MG63 (cell line): ENCODE measurements around the gene KRR1. TPM values are rescaled to one million over a fixed set of nuclear protein-coding genes. Genes with fewer than 3 reads are reported as not detected.
A peak's percentile ranks its signal among the peaks of the same experiment; 100 is the strongest.

Source experiments
- DNase-seq: peaks from one replicate; pipeline ENCODE4 v3.0.0-alpha.2; 2020
- H3K27me3 ChIP-seq: fragments of 250-450 bp; sonication (Bioruptor Pico); 2 replicates; pipeline ENCODE4 v1.5.1; 2020; ENCODE audit warnings: mild to moderate bottlenecking, moderate library complexity
- H3K36me3 ChIP-seq: fragments of 250-450 bp; sonication (Bioruptor Pico); 2 replicates; pipeline ENCODE4 v1.5.1; 2020; ENCODE audit warnings: mild to moderate bottlenecking, moderate library complexity
- H3K4me3 ChIP-seq: fragments of 250-450 bp; sonication (Bioruptor Pico); 2 replicates; pipeline ENCODE4 v1.5.1; 2020; ENCODE audit warnings: mild to moderate bottlenecking, moderate library complexity
- H3K9me3 ChIP-seq: fragments of 250-450 bp; sonication (Bioruptor Pico); 2 replicates; pipeline ENCODE4 v1.5.1; 2020; ENCODE audit warnings: mild to moderate bottlenecking, moderate library complexity
- total RNA-seq: library from RNA; depleted of rRNA; stranded (reverse); fragments of >200 nt; shearing (Covaris generic); gene quantifications from 2 replicates; pipeline ENCODE4 v1.2.3, GENCODE V29; 2014; ENCODE audit warnings: low replicate concordance; rRNA removed

KRR1 gene
- total RNA-seq = 30.3 and 40.2 TPM in 2 replicates

DNA sequence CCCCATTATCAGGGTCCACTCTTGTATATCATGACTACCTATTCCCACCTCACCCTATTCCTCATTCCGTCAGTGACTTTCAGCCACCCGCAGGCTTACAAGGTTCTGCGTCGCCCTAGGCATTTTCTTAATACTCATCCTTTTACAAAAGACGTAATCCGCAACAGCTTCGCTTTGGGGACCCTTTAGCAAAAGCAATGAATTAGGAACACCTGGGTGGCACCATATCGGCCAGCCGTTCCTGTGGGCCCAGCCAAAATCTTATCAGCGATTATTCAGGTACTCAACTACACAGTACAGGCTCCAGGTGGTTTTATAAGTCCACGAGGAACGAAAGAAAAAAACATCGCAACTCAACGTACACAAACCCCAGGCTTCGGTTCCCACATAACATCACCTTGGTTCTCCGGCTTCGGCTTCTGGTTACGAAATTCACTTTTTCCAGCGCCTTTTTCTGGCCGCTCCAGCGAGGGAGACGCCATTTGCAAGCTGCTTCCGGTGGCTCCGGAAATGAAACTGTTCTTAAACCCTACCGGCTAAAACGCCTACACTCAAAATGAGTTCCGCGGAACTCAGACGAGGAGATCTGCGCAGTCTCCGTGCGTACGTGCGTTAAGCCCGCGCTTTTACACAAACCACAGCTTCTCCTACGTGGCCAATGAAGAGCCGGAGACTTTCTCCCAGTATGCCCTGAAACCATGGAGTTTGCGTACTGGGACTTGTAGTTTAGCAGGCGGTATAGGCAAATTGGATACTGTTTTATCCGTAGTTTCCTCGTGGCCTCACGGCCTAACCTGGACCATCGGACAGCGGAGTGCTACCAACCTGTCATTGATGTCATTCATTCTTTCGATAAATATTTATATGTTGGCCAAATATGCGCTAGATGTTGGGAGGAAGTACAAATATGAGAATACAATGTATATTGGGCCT is at the start of gene KRR1:
TSS of gene KRR1 (minus strand) at position 494 of the 933 bp plus-strand sequence. CDS start at position 482, 12 bp downstream.
- Histone ChIP-seq H3K27me3 (no peaks in the 10 kb centered on the region), H3K9me3 (peaks cover 2% of the 10 kb centered on the region; the same call in 1 of the 2 replicates), H3K4me3 (peak within 1 kb of the TSS; percentile 95), H3K36me3 (peaks cover 17% of the 10 kb centered on the region)
- peak; percentile 94 for DNase-seq

DNA sequence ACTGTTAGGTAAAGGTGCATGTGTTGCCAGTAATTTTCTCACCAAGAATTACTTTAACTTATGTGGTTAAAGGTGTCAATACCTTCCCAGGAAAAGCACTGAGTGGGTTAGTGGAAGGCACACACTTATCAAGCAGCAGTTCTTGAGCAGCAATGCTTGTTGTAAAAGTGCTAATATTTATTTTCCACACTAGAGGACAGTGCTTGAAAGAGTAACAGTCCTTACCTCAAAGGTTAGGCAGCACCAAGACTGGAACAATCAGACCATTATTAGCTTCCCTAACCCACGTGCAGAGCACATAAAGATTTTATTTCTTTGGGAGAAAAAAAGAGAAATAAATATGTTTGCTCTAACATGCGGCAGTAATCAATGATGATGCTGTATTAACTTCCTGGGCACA is 48.8 kb upstream of the KRR1 start:
- DNase-seq = no peak
- Histone ChIP-seq H3K9me3 (no peaks in the 10 kb centered on the region), H3K27me3 (no peaks in the 10 kb centered on the region), H3K36me3 (no peaks in the 10 kb centered on the region), H3K4me3 (no peak overlapping the region)

DNA sequence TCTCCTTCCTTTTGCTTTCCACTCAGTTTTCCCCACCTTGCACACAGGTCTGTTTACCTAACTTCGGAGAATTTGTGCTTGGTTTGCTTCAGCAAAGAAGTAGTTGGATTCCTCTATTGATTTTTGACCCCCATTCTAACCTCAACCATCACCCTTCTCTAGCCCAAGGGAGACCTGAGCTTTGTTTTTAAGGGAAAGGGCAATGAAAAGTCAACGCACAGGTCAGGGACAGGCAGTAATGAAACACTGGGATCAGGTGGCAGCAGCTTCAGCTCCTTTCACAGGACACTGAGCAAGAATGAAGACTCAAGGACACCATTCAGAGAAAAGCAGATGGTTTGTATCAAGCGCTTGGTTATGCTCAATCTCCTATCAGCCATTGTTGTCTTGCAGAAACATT is 46.9 kb upstream of the KRR1 start:
- no peak for DNase-seq
- Histone ChIP-seq H3K36me3 (no peaks in the 10 kb centered on the region), H3K9me3 (no peaks in the 10 kb centered on the region), H3K4me3 (no peak overlapping the region), H3K27me3 (no peaks in the 10 kb centered on the region)

- H3K4me3 ChIP-seq = no peak overlapping the region
- peak; percentile 19 for DNase-seq
Observed at GRCh38 chr12:75556311-75556899, 45.0 kb upstream of the KRR1 start.

GRCh38 chr12:75554556-75554880 is 43.1 kb upstream of the KRR1 start:
- Histone ChIP-seq H3K27me3 (no peaks in the 10 kb centered on the region), H3K9me3 (no peaks in the 10 kb centered on the region), H3K36me3 (no peaks in the 10 kb centered on the region), H3K4me3 (no peak overlapping the region)
- DNase-seq = no peak

More at GRCh38 chr12:75556311-75556899, 45.0 kb upstream of the KRR1 start:
- H3K27me3 ChIP-seq = no peaks in the 10 kb centered on the region
- no peaks in the 10 kb centered on the region for H3K9me3 ChIP-seq
- no peaks in the 10 kb centered on the region for H3K36me3 ChIP-seq

DNA sequence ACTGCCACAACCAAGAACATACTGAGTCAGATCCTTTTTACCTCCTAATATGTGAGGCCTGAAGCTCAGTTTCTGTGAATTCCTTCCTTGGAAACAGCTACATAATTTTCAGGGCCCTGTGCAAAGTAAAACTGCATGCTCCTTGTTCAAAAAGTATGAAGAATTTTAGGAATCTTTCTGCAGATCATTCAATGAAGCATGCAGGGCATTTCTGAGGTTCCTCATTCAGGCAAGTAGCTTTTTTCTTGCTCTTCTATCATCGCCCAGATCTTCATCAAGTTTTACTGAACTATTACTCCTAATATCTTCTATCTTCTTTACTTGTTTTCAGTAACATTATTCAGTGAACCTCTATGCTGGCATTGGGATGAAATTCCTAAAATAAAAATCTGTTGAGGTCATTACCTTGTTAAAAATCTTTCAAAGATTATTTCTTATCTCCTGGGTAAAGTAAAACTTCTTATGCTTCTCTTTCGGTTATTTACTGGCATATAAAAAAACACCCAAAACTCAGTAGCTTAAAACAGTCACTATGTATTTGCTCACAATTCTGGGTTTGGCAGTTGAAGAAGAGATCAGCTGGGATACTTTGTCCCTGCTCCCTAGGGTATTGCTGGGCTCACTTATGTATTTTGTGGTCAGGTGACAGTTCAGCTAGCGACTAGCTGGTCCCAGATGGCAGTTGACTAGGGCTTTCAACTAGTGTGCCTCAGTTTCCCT is 42.6 kb upstream of the KRR1 start:
- H3K4me3 ChIP-seq = no peak overlapping the region
- no peak for DNase-seq
- H3K9me3 ChIP-seq = no peaks in the 10 kb centered on the region
- H3K36me3 ChIP-seq = no peaks in the 10 kb centered on the region
- no peaks in the 10 kb centered on the region for H3K27me3 ChIP-seq

DNA sequence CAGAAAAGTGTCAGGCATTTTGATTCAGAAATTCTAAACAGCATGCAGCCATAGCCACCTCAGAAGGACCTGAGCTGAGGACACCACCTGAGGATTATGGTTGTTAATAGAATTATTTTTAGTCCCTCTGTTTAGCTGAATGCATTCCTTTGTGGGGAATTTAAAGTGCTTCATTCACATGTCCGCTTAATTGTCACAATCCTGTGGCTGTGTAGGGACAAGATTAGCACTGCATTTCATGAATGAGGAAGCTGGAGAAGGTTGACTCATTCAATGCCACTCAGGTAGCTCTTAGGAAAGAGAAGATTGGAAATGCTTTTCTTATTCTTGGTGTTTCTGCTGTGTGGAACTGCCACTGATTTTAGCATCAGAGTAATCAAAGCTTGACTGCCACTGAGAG is 42.0 kb upstream of the KRR1 start:
- no peak for DNase-seq
- H3K9me3 ChIP-seq = no peaks in the 10 kb centered on the region
- H3K4me3 ChIP-seq = no peak overlapping the region
- H3K27me3 ChIP-seq = no peaks in the 10 kb centered on the region
- H3K36me3 ChIP-seq = no peaks in the 10 kb centered on the region

DNA sequence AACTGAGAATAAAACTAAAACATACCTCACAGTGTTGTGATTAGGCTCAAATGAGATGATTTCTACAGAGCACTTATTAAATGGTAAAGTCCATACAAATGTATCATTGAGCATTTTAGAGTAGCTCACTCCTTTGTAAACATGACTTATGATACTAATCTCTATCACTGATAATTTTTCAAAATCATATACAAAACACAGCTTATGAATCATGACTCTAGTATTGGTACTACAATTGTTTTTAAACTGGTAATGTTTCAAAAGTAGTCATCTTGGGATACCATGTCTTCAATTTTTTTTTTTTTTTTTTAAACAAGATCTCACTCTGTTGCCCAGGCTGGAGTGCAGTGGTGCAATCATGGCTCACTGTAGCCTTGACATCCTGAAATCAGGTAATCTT is 40.1 kb upstream of the KRR1 start:
- H3K4me3 ChIP-seq = no peak overlapping the region
- H3K36me3 ChIP-seq = no peaks in the 10 kb centered on the region
- 0 out of 2 replicates have a peak, but pooled peaks cover 2% of the 10 kb centered on the region for H3K27me3 ChIP-seq
- no peak for DNase-seq
- no peaks in the 10 kb centered on the region for H3K9me3 ChIP-seq

GRCh38 chr12:75550401-75551240 is 39.2 kb upstream of the KRR1 start:
- Histone ChIP-seq H3K36me3 (no peaks in the 10 kb centered on the region), H3K9me3 (no peaks in the 10 kb centered on the region), H3K4me3 (no peak overlapping the region), H3K27me3 (0 out of 2 replicates have a peak, but pooled peaks cover 2% of the 10 kb centered on the region)
- DNase-seq = peak; percentile 18

- Histone ChIP-seq H3K9me3 (no peaks in the 10 kb centered on the region), H3K27me3 (0 out of 2 replicates have a peak, but pooled peaks cover 2% of the 10 kb centered on the region), H3K4me3 (no peak overlapping the region), H3K36me3 (no peaks in the 10 kb centered on the region)
- no peak for DNase-seq
Observed at GRCh38 chr12:75549989-75550388, 38.6 kb upstream of the KRR1 start.

- DNase-seq = no peak
- H3K4me3 ChIP-seq = no peak overlapping the region
- 0 out of 2 replicates have a peak, but pooled peaks cover 2% of the 10 kb centered on the region for H3K27me3 ChIP-seq
- H3K36me3 ChIP-seq = no peaks in the 10 kb centered on the region
- H3K9me3 ChIP-seq = no peaks in the 10 kb centered on the region
Observed at GRCh38 chr12:75548879-75549278, 37.5 kb upstream of the KRR1 start.

DNA sequence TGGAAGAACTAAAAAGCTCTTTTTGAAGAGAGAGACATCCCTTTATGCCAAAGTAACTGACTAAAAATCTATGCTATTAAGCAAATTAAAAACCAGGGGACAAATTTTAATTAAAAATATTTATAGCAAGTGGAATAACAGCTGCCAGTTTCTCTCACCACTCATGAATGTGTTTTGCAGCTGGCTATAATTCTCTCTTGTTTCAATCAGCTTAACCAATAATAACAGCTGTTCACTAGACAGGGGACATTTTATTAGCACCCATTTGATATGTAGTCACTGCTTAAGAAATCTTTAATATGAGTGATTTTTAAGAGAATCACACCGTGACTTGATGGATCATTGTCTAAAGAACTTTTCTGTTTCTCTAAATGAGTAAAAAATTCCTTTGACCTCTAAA is 34.2 kb upstream of the KRR1 start:
- Histone ChIP-seq H3K27me3 (0 out of 2 replicates have a peak, but pooled peaks cover 2% of the 10 kb centered on the region), H3K9me3 (no peaks in the 10 kb centered on the region), H3K4me3 (no peak overlapping the region), H3K36me3 (no peaks in the 10 kb centered on the region)
- no peak for DNase-seq

- 0 out of 2 replicates have a peak, but pooled peaks cover 2% of the 10 kb centered on the region for H3K27me3 ChIP-seq
- no peaks in the 10 kb centered on the region for H3K9me3 ChIP-seq
- DNase-seq = no peak
- no peaks in the 10 kb centered on the region for H3K36me3 ChIP-seq
- no peak overlapping the region for H3K4me3 ChIP-seq
Observed at GRCh38 chr12:75543529-75543928, 32.1 kb upstream of the KRR1 start.

DNA sequence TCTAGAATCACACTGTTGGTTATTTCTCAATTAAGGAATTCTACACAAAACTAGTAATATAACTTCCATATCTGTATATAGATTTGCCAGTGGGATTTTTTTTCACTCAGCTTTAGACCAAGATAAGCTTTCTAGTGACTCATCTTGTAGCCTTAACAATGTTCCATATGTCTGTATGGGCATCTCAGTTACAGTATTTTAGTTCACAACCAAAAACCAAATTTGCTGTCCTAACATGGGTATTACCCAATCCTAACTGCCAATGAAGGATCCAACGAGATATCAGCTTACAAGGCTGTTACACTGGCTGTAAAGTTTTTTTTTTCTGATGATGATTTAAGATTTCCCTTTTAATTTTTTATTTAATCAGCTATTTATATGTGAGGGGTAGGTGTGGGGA is 31.5 kb upstream of the KRR1 start:
- Histone ChIP-seq H3K4me3 (no peak overlapping the region), H3K27me3 (no peaks in the 10 kb centered on the region)
- no peak for DNase-seq

DNA sequence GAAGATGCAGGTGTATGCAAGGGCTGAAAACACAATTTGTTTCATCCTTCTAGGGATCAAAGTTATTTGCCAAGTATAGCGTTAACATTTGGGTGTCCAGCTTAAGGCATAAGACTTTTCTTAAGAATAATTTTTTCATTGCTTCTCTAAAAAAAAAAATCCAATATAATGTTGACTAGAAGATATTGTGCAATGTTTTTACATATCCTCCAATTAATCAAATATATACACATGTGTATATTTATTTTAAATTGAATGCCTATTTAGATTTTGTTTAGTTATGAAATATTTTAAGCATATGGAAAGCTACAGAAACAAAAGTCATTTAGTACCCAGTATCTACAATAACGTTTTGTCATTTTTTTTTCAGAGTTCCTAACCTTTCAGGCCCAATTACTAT is 28.5 kb upstream of the KRR1 start:
- no peak for DNase-seq
- Histone ChIP-seq H3K36me3 (no peaks in the 10 kb centered on the region), H3K9me3 (no peaks in the 10 kb centered on the region), H3K4me3 (no peak overlapping the region), H3K27me3 (no peaks in the 10 kb centered on the region)

More for the DNA sequence above, 31.5 kb upstream of the KRR1 start:
- Histone ChIP-seq H3K36me3 (no peaks in the 10 kb centered on the region), H3K9me3 (no peaks in the 10 kb centered on the region)

- Histone ChIP-seq H3K9me3 (no peaks in the 10 kb centered on the region), H3K27me3 (no peaks in the 10 kb centered on the region), H3K36me3 (no peaks in the 10 kb centered on the region), H3K4me3 (no peak overlapping the region)
- DNase-seq = no peak
Observed at GRCh38 chr12:75533239-75533638, 21.8 kb upstream of the KRR1 start.
